Stimulated activated naive CD8-positive, alpha-beta T cell treated with anti-CD3 and anti-CD28 coated beads, Interleukin-15, amount 100 ng/mL, for 72 hours (primary cell): ENCODE data around the gene CPHXL.

Experiments
- ATAC-seq: fragments of 150-1000 bp; cut with Tn5 transposase; 2 replicates; pipeline ENCODE4 v1.10.0; 2021; ENCODE audit warnings: mild to moderate bottlenecking, moderate library complexity
- DNase-seq, 2 donors: peaks; one replicate each; pipeline ENCODE4 v3.0.0; 2021 to 2022
- H3K27ac Mint-ChIP-seq, 2 donors: one replicate each; pipeline ENCODE4 v1.8.0; 2022; ENCODE audit warnings: mild to moderate bottlenecking in 2 of 2, mixed read lengths in 2 of 2, moderate library complexity in 2 of 2
- H3K27me3 Mint-ChIP-seq: one replicate; pipeline ENCODE4 v1.8.0; 2022; ENCODE audit warnings: mixed read lengths
- H3K4me1 Mint-ChIP-seq: one replicate; pipeline ENCODE4 v1.8.0; 2022; ENCODE audit warnings: mild to moderate bottlenecking, mixed read lengths
- H3K4me3 Mint-ChIP-seq, 2 donors: one replicate each; pipeline ENCODE4 v1.8.0; 2022; ENCODE audit warnings: mild to moderate bottlenecking in 2 of 2, mixed read lengths in 2 of 2, moderate library complexity in 1 of 2
- H3K9me3 Mint-ChIP-seq, 2 donors: one replicate each; pipeline ENCODE4 v1.8.0; 2022; ENCODE audit warnings: mixed read lengths in 2 of 2

Gene CPHXL

GRCh38 chr16:75726390-75726789 lies at the start of gene CPHXL:
Gene CPHXL (minus strand): TSS chr16:75726490. CDS start chr16:75726442, 48 bp downstream.
- Mint-ChIP-seq H3K4me3 (no peak within 1 kb of the TSS), H3K4me1 (no peaks in the 10 kb centered on the region), H3K9me3 (peaks cover 7 to 11% of the 10 kb centered on the region in 2 donors), H3K27ac (no peak within 1 kb of the TSS), H3K27me3 (peaks cover 5% of the 10 kb centered on the region)
- no peak for ATAC-seq
- no peak for DNase-seq

GRCh38 chr16:75774197-75774596 lies 47.9 kb upstream of the CPHXL start:
- H3K27ac Mint-ChIP-seq = no peak overlapping the region
- ATAC-seq (no peak), DNase-seq (no peak)
- peaks cover 39% of the 10 kb centered on the region for H3K27me3 Mint-ChIP-seq
- H3K9me3 Mint-ChIP-seq = no peaks in the 10 kb centered on the region
- no peak overlapping the region for H3K4me3 Mint-ChIP-seq
- H3K4me1 Mint-ChIP-seq = no peaks in the 10 kb centered on the region

GRCh38 chr16:75770051-75770450 lies 43.8 kb upstream of the CPHXL start:
- DNase-seq (no peak), ATAC-seq (no peak)
- H3K4me1 Mint-ChIP-seq = no peaks in the 10 kb centered on the region
- peaks cover 13% of the 10 kb centered on the region for H3K27me3 Mint-ChIP-seq
- no peak overlapping the region for H3K4me3 Mint-ChIP-seq
- H3K9me3 Mint-ChIP-seq = no peaks in the 10 kb centered on the region
- no peak overlapping the region for H3K27ac Mint-ChIP-seq

DNA sequence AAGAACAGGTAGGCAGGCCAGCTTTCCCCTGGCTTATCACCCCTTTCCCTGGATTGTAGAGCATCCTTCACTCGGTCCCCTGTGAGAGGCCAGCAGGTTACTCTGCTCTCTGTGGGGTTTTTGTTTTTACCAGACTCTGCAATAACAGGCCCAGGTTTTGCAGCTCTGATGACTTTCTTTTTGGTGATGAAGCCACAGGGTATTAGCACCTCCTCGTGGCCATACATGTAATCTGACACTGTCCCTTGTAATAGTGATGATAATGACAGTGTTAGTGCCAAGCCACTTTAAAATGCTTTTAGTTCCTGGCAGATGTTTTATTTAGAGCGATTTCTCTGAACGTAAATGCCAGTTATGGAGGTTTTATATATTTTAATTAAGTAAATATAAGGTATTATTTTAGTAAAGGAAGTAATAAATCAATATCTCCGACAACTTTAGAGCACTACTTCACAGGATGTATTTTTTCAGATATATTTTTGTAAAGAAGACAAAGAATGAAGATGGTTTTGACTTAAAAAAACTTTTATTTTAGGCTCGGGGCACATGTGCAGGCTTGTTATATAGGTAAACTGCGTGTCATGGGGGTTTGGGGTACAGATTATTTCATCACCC lies 38.0 kb upstream of the CPHXL start:
- ATAC-seq = peak; percentile 99
- peaks cover 13% of the 10 kb centered on the region for H3K27me3 Mint-ChIP-seq
- no peaks in the 10 kb centered on the region for H3K9me3 Mint-ChIP-seq
- peak; percentile 49 to 67 for DNase-seq
- H3K4me1 Mint-ChIP-seq = peaks cover 12% of the 10 kb centered on the region
- H3K27ac Mint-ChIP-seq = no peak overlapping the region
- no peak overlapping the region for H3K4me3 Mint-ChIP-seq

GRCh38 chr16:75763204-75763603 lies 36.9 kb upstream of the CPHXL start:
- Mint-ChIP-seq H3K27ac (no peak overlapping the region), H3K4me3 (no peak overlapping the region), H3K27me3 (peaks cover 8% of the 10 kb centered on the region), H3K9me3 (no peaks in the 10 kb centered on the region), H3K4me1 (peaks cover 16% of the 10 kb centered on the region)
- no peak for ATAC-seq
- DNase-seq = no peak

- Mint-ChIP-seq H3K4me3 (no peak overlapping the region), H3K9me3 (no peaks in the 10 kb centered on the region), H3K4me1 (peaks cover 18% of the 10 kb centered on the region), H3K27ac (no peak overlapping the region), H3K27me3 (peaks cover 8% of the 10 kb centered on the region)
- ATAC-seq (no peak), DNase-seq (no peak)
Measured at GRCh38 chr16:75762746-75763145, 36.5 kb upstream of the CPHXL start.

- Mint-ChIP-seq H3K27ac (peak overlapping the region in 1 of 2 donors; percentile 38), H3K27me3 (peaks cover 8% of the 10 kb centered on the region), H3K4me3 (no peak overlapping the region), H3K9me3 (no peaks in the 10 kb centered on the region), H3K4me1 (peaks cover 18% of the 10 kb centered on the region)
- ATAC-seq = no peak
- DNase-seq = no peak
Measured at GRCh38 chr16:75761108-75761507, 34.8 kb upstream of the CPHXL start.

GRCh38 chr16:75760018-75760519 lies 33.8 kb upstream of the CPHXL start:
- H3K9me3 Mint-ChIP-seq = no peaks in the 10 kb centered on the region
- H3K4me3 Mint-ChIP-seq = no peak overlapping the region
- peaks cover 18% of the 10 kb centered on the region for H3K4me1 Mint-ChIP-seq
- no peak for ATAC-seq
- DNase-seq = no peak
- H3K27ac Mint-ChIP-seq = no peak overlapping the region
- H3K27me3 Mint-ChIP-seq = peaks cover 8% of the 10 kb centered on the region

- H3K27ac Mint-ChIP-seq = no peak overlapping the region
- ATAC-seq (no peak), DNase-seq (no peak)
- no peak overlapping the region for H3K4me3 Mint-ChIP-seq
- H3K9me3 Mint-ChIP-seq = no peaks in the 10 kb centered on the region
- H3K27me3 Mint-ChIP-seq = peaks cover 8% of the 10 kb centered on the region
- H3K4me1 Mint-ChIP-seq = peaks cover 18% of the 10 kb centered on the region
Measured at GRCh38 chr16:75758215-75758614, 31.9 kb upstream of the CPHXL start.

DNA sequence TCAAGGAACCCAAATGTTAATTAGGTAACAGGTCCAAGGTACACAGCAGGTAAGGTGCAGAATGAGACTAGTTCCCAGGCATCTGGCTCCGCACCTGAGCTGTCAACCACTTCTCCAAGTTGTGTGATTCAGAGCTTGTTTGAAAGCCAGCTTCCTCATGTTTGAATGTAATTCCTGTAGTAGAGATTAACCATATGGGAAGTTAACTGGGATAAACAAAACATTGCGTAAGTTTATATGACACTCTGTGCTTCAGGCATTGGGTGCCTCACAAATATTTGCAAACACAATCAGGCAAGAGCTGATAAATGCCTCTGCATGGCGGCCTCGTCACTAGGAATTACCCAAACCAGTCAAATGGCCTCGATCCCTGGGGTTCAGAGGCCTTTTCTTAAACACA lies 27.9 kb upstream of the CPHXL start:
- Mint-ChIP-seq H3K4me1 (peaks cover 5% of the 10 kb centered on the region), H3K4me3 (no peak overlapping the region), H3K27ac (no peak overlapping the region), H3K27me3 (peaks cover 7% of the 10 kb centered on the region), H3K9me3 (no peaks in the 10 kb centered on the region)
- ATAC-seq (no peak), DNase-seq (no peak)

DNA sequence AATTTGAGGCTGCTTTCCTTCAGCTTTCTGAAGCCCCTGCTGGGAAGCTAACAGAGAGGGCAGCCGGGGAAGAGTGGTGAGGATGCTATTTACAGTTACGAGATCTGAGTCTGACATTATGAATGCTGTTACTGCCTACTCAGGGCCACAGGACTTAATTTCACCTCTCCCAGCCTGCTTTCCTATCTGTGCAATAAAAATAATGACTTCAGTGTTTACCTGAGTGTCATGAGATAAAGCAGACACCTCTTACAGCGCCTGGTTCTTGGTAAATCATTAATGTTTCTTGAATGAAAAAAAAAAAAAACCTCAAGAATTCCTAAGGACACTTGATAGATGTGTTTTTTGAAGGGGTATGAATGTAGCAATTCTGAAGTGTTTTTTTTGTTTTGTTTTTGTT lies 24.2 kb upstream of the CPHXL start:
- Mint-ChIP-seq H3K27ac (no peak overlapping the region), H3K27me3 (peaks cover 28% of the 10 kb centered on the region), H3K4me1 (no peaks in the 10 kb centered on the region), H3K4me3 (no peak overlapping the region), H3K9me3 (no peaks in the 10 kb centered on the region)
- DNase-seq (no peak), ATAC-seq (no peak)

DNA sequence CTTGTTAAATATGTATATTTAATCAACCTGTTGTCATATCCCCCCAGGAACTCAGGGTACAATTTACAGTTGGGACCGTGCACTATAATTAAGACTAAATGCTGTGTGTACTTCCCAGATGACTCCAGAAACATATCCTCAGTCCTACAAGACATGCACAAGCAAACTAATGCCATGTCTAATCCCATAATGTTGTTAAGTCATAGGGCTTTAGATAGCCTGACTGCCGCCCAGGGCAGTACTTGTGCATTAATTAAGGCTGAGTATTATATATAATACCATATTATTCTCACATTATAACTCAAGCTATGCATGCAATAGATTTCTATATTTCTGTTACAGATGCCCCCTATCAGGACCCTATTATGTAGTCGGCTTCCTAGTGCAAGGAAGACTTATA lies 20.1 kb upstream of the CPHXL start:
- H3K27me3 Mint-ChIP-seq = peaks cover 40% of the 10 kb centered on the region
- H3K4me3 Mint-ChIP-seq = no peak overlapping the region
- ATAC-seq (no peak), DNase-seq (no peak)
- no peaks in the 10 kb centered on the region for H3K4me1 Mint-ChIP-seq
- no peak overlapping the region for H3K27ac Mint-ChIP-seq
- H3K9me3 Mint-ChIP-seq = peaks cover 9 to 18% of the 10 kb centered on the region in 2 donors

DNA sequence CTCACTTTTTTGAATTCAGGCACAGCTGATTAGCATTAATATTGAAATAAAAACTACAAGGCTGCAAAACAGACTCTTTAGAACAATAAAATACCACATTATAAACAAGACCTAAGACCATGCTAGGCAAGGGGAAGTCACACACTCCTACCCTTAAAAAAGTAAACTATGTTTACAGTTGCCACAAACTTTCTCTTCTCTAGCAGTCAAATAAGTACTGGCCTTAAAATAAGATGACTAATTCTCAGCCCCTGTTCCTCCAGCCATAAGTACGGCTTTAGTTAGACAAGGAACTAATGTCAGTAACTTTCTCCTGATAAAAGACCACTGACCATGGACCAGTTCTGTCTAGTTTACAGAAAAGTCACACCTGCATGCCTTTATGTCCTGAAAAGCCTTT lies 19.5 kb upstream of the CPHXL start:
- Mint-ChIP-seq H3K27me3 (peaks cover 40% of the 10 kb centered on the region), H3K9me3 (peaks cover 9 to 18% of the 10 kb centered on the region in 2 donors), H3K4me3 (no peak overlapping the region), H3K27ac (no peak overlapping the region), H3K4me1 (no peaks in the 10 kb centered on the region)
- no peak for ATAC-seq
- no peak for DNase-seq

- Mint-ChIP-seq H3K27ac (no peak overlapping the region), H3K9me3 (peaks cover 9 to 18% of the 10 kb centered on the region in 2 donors), H3K4me1 (no peaks in the 10 kb centered on the region), H3K27me3 (peaks cover 40% of the 10 kb centered on the region), H3K4me3 (no peak overlapping the region)
- DNase-seq (no peak), ATAC-seq (no peak)
Measured at GRCh38 chr16:75745242-75745641, 19.0 kb upstream of the CPHXL start.

DNA sequence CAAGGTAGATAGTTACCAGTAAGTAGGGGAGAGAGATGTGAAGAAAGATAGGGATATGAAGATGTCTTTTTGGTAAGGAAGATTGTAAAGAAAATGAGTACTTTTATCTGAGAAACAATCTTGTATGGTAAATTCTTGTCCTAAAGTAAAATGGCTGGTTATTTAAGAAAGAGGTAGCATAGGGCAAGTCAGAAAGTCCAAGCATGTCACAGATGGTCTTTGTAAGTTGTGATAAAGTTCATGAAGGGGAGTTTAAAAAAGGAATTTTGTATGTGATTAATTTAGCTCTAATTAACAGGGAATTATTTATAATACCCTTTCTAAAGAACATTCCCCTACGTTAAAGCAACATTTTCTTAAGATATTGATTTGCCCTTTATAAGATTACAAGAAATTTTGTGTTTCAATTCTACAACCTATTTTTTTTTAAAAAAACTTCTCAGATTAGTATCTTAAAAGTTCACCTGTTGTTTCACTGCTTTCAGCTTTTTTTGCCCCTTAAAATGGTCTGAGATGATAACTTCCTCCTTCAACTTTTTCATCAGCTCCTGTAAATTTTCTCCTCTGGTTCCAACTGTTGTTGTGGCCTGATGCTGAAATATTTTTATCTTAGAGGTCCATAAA lies 16.2 kb upstream of the CPHXL start:
- no peak for DNase-seq
- Mint-ChIP-seq H3K4me3 (no peak overlapping the region), H3K9me3 (peaks cover 9 to 24% of the 10 kb centered on the region in 2 donors), H3K27ac (no peak overlapping the region), H3K4me1 (no peaks in the 10 kb centered on the region), H3K27me3 (peaks cover 24% of the 10 kb centered on the region)
- ATAC-seq = no peak

DNA sequence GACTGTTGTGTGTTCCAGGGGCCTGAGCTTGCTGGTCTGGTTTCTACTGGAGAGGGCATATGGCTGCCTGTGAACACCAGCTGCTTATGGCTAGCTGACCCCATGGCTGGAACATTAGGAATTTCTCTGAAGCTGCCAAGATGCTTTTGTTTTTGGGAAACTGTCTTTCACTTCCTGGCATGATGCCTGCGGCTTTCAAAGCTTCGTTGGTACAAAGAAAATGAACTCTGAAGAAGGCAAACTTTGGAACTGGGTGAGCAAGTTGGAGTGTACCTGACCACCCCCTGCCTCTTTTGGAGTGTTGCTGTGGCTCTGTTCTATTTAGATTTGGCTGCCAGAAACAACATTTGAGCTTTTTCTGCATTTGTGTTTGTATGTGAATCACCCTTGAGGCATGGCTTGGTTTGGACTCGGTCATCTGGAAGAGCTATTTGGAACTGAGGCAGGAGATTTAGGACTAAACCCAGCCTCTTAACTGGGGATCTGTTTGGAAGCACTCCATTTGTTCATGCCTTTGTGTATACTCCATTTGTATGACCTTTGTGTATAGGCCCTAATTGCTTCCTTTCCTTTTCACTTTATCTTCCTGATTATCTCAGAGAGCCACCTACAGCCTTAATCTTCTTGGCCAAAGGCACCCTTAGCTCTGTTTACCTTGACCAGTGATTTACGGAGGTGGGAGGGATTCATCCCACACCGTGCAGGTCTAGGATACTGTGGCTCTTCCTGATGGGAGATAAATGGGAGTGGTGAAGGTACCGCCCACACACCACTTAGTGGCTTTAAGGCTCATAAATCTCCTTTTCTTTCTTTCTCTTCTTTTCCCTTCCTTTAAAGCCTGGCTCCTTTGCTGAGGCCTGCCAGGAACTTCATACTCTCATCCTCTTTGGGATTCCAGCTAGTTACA lies 7.3 kb upstream of the CPHXL start:
- ATAC-seq (no peak), DNase-seq (no peak)
- Mint-ChIP-seq H3K27ac (peak overlapping the region in 1 of 2 donors; percentile 39), H3K4me1 (no peaks in the 10 kb centered on the region), H3K9me3 (no peaks in the 10 kb centered on the region), H3K27me3 (no peaks in the 10 kb centered on the region), H3K4me3 (no peak overlapping the region)
